GM12878 (cell line): Measurements from ENCODE around the gene DOCK2. TPM values are rescaled to one million over a fixed set of nuclear protein-coding genes. Genes with fewer than 3 reads are reported as not detected.
A peak's percentile ranks its signal among the peaks of the same experiment; 100 is the strongest.

Source experiments
- ATAC-seq: fragments of 200-7000 bp; cut with Tn5 transposase; 3 replicates; pipeline ENCODE4 v1.9.1; 2020; ENCODE audit warnings: mild to moderate bottlenecking, moderate library complexity
- BruUV-seq: library from RNA; stranded (reverse); fragments of 400-500 nt; replicated peaks from 2 replicates; lab custom pipeline; 2021; lab: Mats Ljungman, UMichigan
- CTCF ChIA-PET: fragments of 300-600 bp; sonication (Branson Sonifier 250); formaldehyde crosslinking; extraction: SDS; loops from one replicate; lab custom pipeline; 2021; ENCODE audit warnings: inconsistent platforms; lab: Yijun Ruan, JAX
- POLR2A ChIA-PET: fragments of 350-600 bp; formaldehyde crosslinking; extraction: SDS; loops from one replicate; lab custom pipeline; 2021; ENCODE audit warnings: inconsistent platforms; lab: Charles Lee
- RAD21 ChIA-PET: fragments of 300-600 bp; sonication (Branson Sonifier 250); formaldehyde crosslinking; loops from one replicate; lab custom pipeline; 2023; ENCODE audit warnings: antibody characterized with exemption; ENCODE audit not compliant: unreplicated experiment; lab: Charles Lee
- SMC1A ChIA-PET: fragments of 300-600 bp; sonication (Branson Sonifier 250); formaldehyde crosslinking; loops from one replicate; lab custom pipeline; 2023; ENCODE audit not compliant: unreplicated experiment, uncharacterized antibody; lab: Charles Lee
- DNase-seq: peaks from one replicate; pipeline ENCODE4 v3.0.0-alpha.2; 2011; ENCODE audit warnings: low read depth, low spot score
- FAIRE-seq: peaks from 3 replicates; lab custom pipeline; 2011; peaks lifted over from hg19 to GRCh38; lab: Jason Lieb, UNC
- H2AFZ ChIP-seq: 2 replicates; pipeline ENCODE4 v1.6.0; 2011; ENCODE audit warnings: low read depth, low read length, control low read depth; ENCODE audit not compliant: control insufficient read depth
- H3K27ac ChIP-seq: 2 replicates; pipeline ENCODE4 v1.5.1; 2011; ENCODE audit warnings: control low read depth; ENCODE audit not compliant: control insufficient read depth, insufficient read depth
- H3K27me3 ChIP-seq, 2 experiments: replicated peaks in 1 of 2; 2 replicates each; pipeline versions ENCODE4 v1.6.0 to v1.6.1; 2011; ENCODE audit warnings: low read length in 1 of 2; ENCODE audit not compliant: control insufficient read depth in 2 of 2, insufficient read depth in 2 of 2
- H3K36me3 ChIP-seq, 2 experiments: 2 replicates each; pipeline ENCODE4 v1.5.1; 2011; ENCODE audit warnings: low read length in 1 of 2; ENCODE audit not compliant: control insufficient read depth in 2 of 2, insufficient read depth in 2 of 2
- H3K4me1 ChIP-seq: 2 replicates; pipeline ENCODE4 v1.6.1; 2011; ENCODE audit warnings: mild to moderate bottlenecking, low read length, moderate library complexity, mixed read lengths; ENCODE audit not compliant: control insufficient read depth, insufficient read depth
- H3K4me2 ChIP-seq: 2 replicates; pipeline ENCODE4 v1.6.0; 2011; ENCODE audit warnings: control low read depth; ENCODE audit not compliant: control insufficient read depth, insufficient read depth
- H3K4me3 ChIP-seq: fragments of 200-600 bp; sonication (generic); 2 replicates; pipeline ENCODE4 v1.5.1; 2016
- H3K79me2 ChIP-seq: 2 replicates; pipeline ENCODE4 v1.6.0; 2011; ENCODE audit warnings: low read length; ENCODE audit not compliant: control insufficient read depth, insufficient read depth
- H3K9ac ChIP-seq: 2 replicates; pipeline ENCODE4 v1.8.0; 2011; ENCODE audit warnings: low read length, control low read depth, mixed read lengths; ENCODE audit not compliant: control insufficient read depth, insufficient read depth
- H3K9me3 ChIP-seq: replicated peaks from 3 replicates; pipeline ENCODE4 v1.5.1; 2011; ENCODE audit warnings: mild to moderate bottlenecking, low read length; ENCODE audit not compliant: control insufficient read depth, insufficient read depth
- H4K20me1 ChIP-seq: 2 replicates; pipeline ENCODE4 v1.6.0; 2011; ENCODE audit not compliant: control insufficient read depth, insufficient read depth
- WGBS: methylation state at CpG from one replicate; pipeline ENCODE4 v1.1.6; 2016; ENCODE audit warnings: low lambda C conversion rate; ENCODE audit not compliant: insufficient replicate concordance, insufficient coverage; ENCODE audit errors: missing lambda C conversion rate; 5-methylcytosine and 5-hydroxymethylcytosine counted together
- in situ Hi-C: fragments of 300-500 bp; cut with MboI; formaldehyde crosslinking; loops from 9 replicates; pipeline ENCODE4 v1.14.3; 2018; ENCODE audit warnings: mixed read lengths
- intact Hi-C: fragments of 100-400 bp; cut with micrococcal nuclease; formaldehyde crosslinking; loops from one replicate; pipeline ENCODE4 v1.14.2; 2022; ENCODE audit not compliant: unreplicated experiment
- polyA plus RNA-seq, 11 experiments: library from polyadenylated mRNA; depleted of rRNA in 4 of 11; unstranded in 6 of 11; stranded (reverse) in 5 of 11; fragments of >200 nt; fragmentation: Nextera tagmentation in 4 of 11; fragmentation: Illumina TruSeq in 1 of 11; extraction: Ambion mirVana in 4 of 11; extraction: Trizol in 1 of 11; gene quantifications; 1 replicate in 1 of 11; 2 replicates in 10 of 11; pipeline versions ENCODE4 v1.2.1 to v1.2.3, GENCODE V29; 2011 to 2016; ENCODE audit warnings: inconsistent platforms in 2 of 11, missing spikeins in 2 of 11, low read depth in 1 of 11
- total RNA-seq, 4 experiments: library from RNA; depleted of rRNA in 3 of 4; stranded (reverse); fragments of >200 nt in 3 of 4; fragmentation: Illumina TruSeq in 1 of 4; extraction: Trizol in 1 of 4; gene quantifications; 2 replicates each; pipeline versions ENCODE4 v1.2.1 to v1.2.3, GENCODE V29; 2013 to 2021
- TF ChIP-seq, protein P1 (sequence below): fragments of 450-650 bp; formaldehyde crosslinking; IDR thresholded peaks from 2 replicates; pipeline ENCODE4 v1.4.0; 2022; ENCODE audit warnings: mild to moderate bottlenecking, moderate library complexity

The DOCK2 gene
- total and polyA plus RNA-seq, 10 of the 15 experiments (the other 5 are each of a cell fraction or from before 2014, with no cell fraction given): 34.2 to 192 (median 118) TPM

- POLR2A ChIA-PET: interaction anchor here (1.1 to 1.2 kb wide), 2 partner anchors 12 to 40 kb away, joined by 3 read pairs; no protein-coding TSS in a partner anchor
- 92% methylated on average over 6 of the region's 6 CpGs for WGBS
- no peak for ATAC-seq
These were observed 307.0 kb downstream of the DOCK2 start for GRCh38 chr5:169944115-169944514.

More at GRCh38 chr5:169944115-169944514, 307.0 kb downstream of the DOCK2 start:
- no peaks in the 10 kb centered on the region for H3K4me1 ChIP-seq
- no TSS peak for BruUV-seq
- in situ Hi-C loops: no loop called here
- peak overlapping the region; percentile 4; the same call in 1 of the 2 replicates for H3K27ac ChIP-seq
- SMC1A ChIA-PET: interaction anchor here (0.9 to 1.8 kb wide), 5 partner anchors 13 to 273 kb away, joined by 3 to 5 read pairs (median 3); no protein-coding TSS in a partner anchor
- RAD21 ChIA-PET: interaction anchor here (1.1 kb wide), 1 partner anchor 139 kb away, joined by 3 read pairs; no protein-coding TSS in a partner anchor
- no peak overlapping the region for H3K4me2 ChIP-seq
- no peaks in the 10 kb centered on the region for H4K20me1 ChIP-seq
- H3K79me2 ChIP-seq: no peaks in the 10 kb centered on the region
- TF ChIP-seq, protein P1, sequence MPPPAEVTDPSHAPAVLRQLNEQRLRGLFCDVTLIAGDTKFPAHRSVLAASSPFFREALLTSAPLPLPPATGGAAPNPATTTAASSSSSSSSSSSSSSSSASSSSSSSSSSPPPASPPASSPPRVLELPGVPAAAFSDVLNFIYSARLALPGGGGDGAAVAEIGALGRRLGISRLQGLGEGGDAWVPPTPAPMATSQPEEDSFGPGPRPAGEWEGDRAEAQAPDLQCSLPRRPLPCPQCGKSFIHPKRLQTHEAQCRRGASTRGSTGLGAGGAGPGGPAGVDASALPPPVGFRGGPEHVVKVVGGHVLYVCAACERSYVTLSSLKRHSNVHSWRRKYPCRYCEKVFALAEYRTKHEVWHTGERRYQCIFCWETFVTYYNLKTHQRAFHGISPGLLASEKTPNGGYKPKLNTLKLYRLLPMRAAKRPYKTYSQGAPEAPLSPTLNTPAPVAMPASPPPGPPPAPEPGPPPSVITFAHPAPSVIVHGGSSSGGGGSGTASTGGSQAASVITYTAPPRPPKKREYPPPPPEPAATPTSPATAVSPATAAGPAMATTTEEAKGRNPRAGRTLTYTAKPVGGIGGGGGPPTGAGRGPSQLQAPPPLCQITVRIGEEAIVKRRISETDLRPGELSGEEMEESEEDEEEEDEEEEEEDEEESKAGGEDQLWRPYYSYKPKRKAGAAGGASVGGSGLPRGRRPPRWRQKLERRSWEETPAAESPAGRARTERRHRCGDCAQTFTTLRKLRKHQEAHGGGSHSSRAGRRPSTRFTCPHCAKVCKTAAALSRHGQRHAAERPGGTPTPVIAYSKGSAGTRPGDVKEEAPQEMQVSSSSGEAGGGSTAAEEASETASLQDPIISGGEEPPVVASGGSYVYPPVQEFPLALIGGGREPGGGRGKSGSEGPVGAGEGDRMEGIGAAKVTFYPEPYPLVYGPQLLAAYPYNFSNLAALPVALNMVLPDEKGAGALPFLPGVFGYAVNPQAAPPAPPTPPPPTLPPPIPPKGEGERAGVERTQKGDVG (CRISPR knock-in tag): no peak
- H3K9me3 ChIP-seq: no peaks in the 10 kb centered on the region
- no peak overlapping the region for H3K4me3 ChIP-seq
- no peak overlapping the region for H3K9ac ChIP-seq
- H2AFZ ChIP-seq: no peak overlapping the region
- H3K36me3 ChIP-seq: peaks cover 0 to 12% of the 10 kb centered on the region in 2 experiments; a peak in 3 of 4 replicates
- intact Hi-C loops: no loop called here
- FAIRE-seq (no peak), DNase-seq (no peak)
- CTCF ChIA-PET: no interaction called here
- H3K27me3 ChIP-seq: no peaks in the 10 kb centered on the region
